Measurements from ENCODE around the gene RIMS4. TPM values are rescaled to one million over a fixed set of nuclear protein-coding genes. Genes with fewer than 3 reads are reported as not detected.

RIMS4 gene
- polyA plus RNA-seq, 1 experiment = not detected

- peaks cover 2% of the 10 kb centered on the region; the same call in 1 of the 2 replicates for H3K27me3 ChIP-seq (ENCODE audit: control insufficient read depth, insufficient read depth, low read length)
- H3K4me3 ChIP-seq (ENCODE audit: low read depth, low read length) = no peak overlapping the region
- H3K36me3 ChIP-seq (ENCODE audit: control insufficient read depth, insufficient read depth, low read length) = no peaks in the 10 kb centered on the region
- DNase-seq (ENCODE audit: low read depth) = no peak
- ChIA-PET CTCF (no interaction called here), POLR2A (no interaction called here)
- no peak for TF ChIP-seq CTCF (IDR thresholded peaks at IDR 0.05; ENCODE audit: insufficient read depth, low read depth, low read length)
Measured at GRCh38 chr20:44850837-44851236, 40.5 kb upstream of the RIMS4 start.

- peaks cover 2% of the 10 kb centered on the region; the same call in 1 of the 2 replicates for H3K27me3 ChIP-seq (ENCODE audit: control insufficient read depth, insufficient read depth, low read length)
- no peak for TF ChIP-seq CTCF (IDR thresholded peaks at IDR 0.05; ENCODE audit: insufficient read depth, low read depth, low read length)
- ChIA-PET CTCF (no interaction called here), POLR2A (no interaction called here)
- DNase-seq (ENCODE audit: low read depth) = no peak
- H3K36me3 ChIP-seq (ENCODE audit: control insufficient read depth, insufficient read depth, low read length) = no peaks in the 10 kb centered on the region
- H3K4me3 ChIP-seq (ENCODE audit: low read depth, low read length) = no peak overlapping the region
Measured at GRCh38 chr20:44850272-44850671, 39.9 kb upstream of the RIMS4 start.

GRCh38 chr20:44849703-44850102 lies 39.4 kb upstream of the RIMS4 start:
- no peaks in the 10 kb centered on the region for H3K36me3 ChIP-seq (ENCODE audit: control insufficient read depth, insufficient read depth, low read length)
- TF ChIP-seq CTCF (IDR thresholded peaks at IDR 0.05; ENCODE audit: insufficient read depth, low read depth, low read length) = no peak
- ChIA-PET CTCF (no interaction called here), POLR2A (no interaction called here)
- H3K4me3 ChIP-seq (ENCODE audit: low read depth, low read length) = no peak overlapping the region
- peaks cover 2% of the 10 kb centered on the region; the same call in 1 of the 2 replicates for H3K27me3 ChIP-seq (ENCODE audit: control insufficient read depth, insufficient read depth, low read length)
- DNase-seq (ENCODE audit: low read depth) = no peak

- ChIA-PET POLR2A (no interaction called here), CTCF (interaction anchor here (1.7 kb wide), 1 partner anchor 9 kb away, joined by 3 read pairs; no protein-coding TSS in a partner anchor)
- Histone ChIP-seq H3K36me3 (ENCODE audit: control insufficient read depth, insufficient read depth, low read length) (no peaks in the 10 kb centered on the region), H3K27me3 (ENCODE audit: control insufficient read depth, insufficient read depth, low read length) (no peaks in the 10 kb centered on the region; the same call in 1 of the 2 replicates), H3K4me3 (ENCODE audit: low read depth, low read length) (no peak overlapping the region)
- DNase-seq (ENCODE audit: low read depth) = no peak
- no peak for TF ChIP-seq CTCF (IDR thresholded peaks at IDR 0.05; ENCODE audit: insufficient read depth, low read depth, low read length)
Measured at GRCh38 chr20:44848254-44849015, 38.1 kb upstream of the RIMS4 start.

- no peak for TF ChIP-seq CTCF (IDR thresholded peaks at IDR 0.05; ENCODE audit: insufficient read depth, low read depth, low read length)
- CTCF ChIA-PET = no interaction called here
- POLR2A ChIA-PET = no interaction called here
- H3K27me3 ChIP-seq (ENCODE audit: control insufficient read depth, insufficient read depth, low read length) = no peaks in the 10 kb centered on the region; the same call in 1 of the 2 replicates
- H3K36me3 ChIP-seq (ENCODE audit: control insufficient read depth, insufficient read depth, low read length) = no peaks in the 10 kb centered on the region
- no peak overlapping the region for H3K4me3 ChIP-seq (ENCODE audit: low read depth, low read length)
- no peak for DNase-seq (ENCODE audit: low read depth)
Measured at GRCh38 chr20:44843876-44844275, 33.5 kb upstream of the RIMS4 start.
